HepG2 (cell line): ENCODE data around the gene BACH2. TPM values are rescaled to one million over a fixed set of nuclear protein-coding genes. Genes with fewer than 3 reads are reported as not detected.

Experiments used
- ATAC-seq: fragments of 200-7000 bp; cut with Tn5 transposase; 3 replicates; pipeline ENCODE4 v1.9.1; 2020; ENCODE audit warnings: mild to moderate bottlenecking, moderate library complexity
- BruUV-seq: library from RNA; stranded (reverse); fragments of 400-500 nt; replicated peaks from 2 replicates; lab custom pipeline; 2021; lab: Mats Ljungman, UMichigan
- CTCF ChIA-PET: fragments of 300-600 bp; formaldehyde crosslinking; extraction: SDS; loops from one replicate; lab custom pipeline; 2021; ENCODE audit warnings: low total read pairs, inconsistent platforms, low intra/inter-chr PET ratio; lab: Yijun Ruan, JAX
- POLR2A ChIA-PET: fragments of 350-600 bp; sonication (Branson Sonifier 250); formaldehyde crosslinking; loops from one replicate; lab custom pipeline; 2020; ENCODE audit warnings: antibody characterized with exemption, inconsistent platforms; lab: Yijun Ruan, JAX
- DNase-seq: peaks from one replicate; pipeline ENCODE4 v3.0.0-alpha.2; 2015; ENCODE audit warnings: low spot score
- FAIRE-seq: peaks from 3 replicates; lab custom pipeline; 2011; peaks lifted over from hg19 to GRCh38; lab: Jason Lieb, UNC
- H2AFZ ChIP-seq: one replicate; pipeline ENCODE4 v1.6.1; 2011; ENCODE audit warnings: low read length, inconsistent platforms
- H3K27ac ChIP-seq: fragments of 300-600 bp; 3 replicates; pipeline ENCODE4 v1.8.0; 2011; ENCODE audit warnings: mixed run types, mild to moderate bottlenecking, mixed read lengths, low read length, inconsistent platforms; ENCODE audit not compliant: insufficient read depth; ENCODE audit errors: extremely low read length
- H3K27me3 ChIP-seq, 2 experiments: fragments of 200-600 bp in 1 of 2; 2 replicates in 1 of 2; 3 replicates in 1 of 2; pipeline versions ENCODE4 v1.6.0 to v1.8.0; 2011; ENCODE audit warnings: low read length in 2 of 2, mild to moderate bottlenecking in 2 of 2, moderate library complexity in 2 of 2, inconsistent platforms in 1 of 2; ENCODE audit not compliant: insufficient read depth in 2 of 2, control insufficient read depth in 1 of 2
- H3K36me3 ChIP-seq, 2 experiments: fragments of 200-600 bp in 1 of 2; replicated peaks in 1 of 2; 2 replicates in 1 of 2; 3 replicates in 1 of 2; pipeline versions ENCODE4 v1.5.1 to v1.8.0; 2011; ENCODE audit warnings: low read length in 2 of 2, inconsistent platforms in 1 of 2; ENCODE audit not compliant: insufficient read depth in 2 of 2, control insufficient read depth in 1 of 2
- H3K4me1 ChIP-seq: 2 replicates; pipeline ENCODE4 v1.5.1; 2012; ENCODE audit warnings: low read length, inconsistent platforms; ENCODE audit not compliant: insufficient read depth
- H3K4me2 ChIP-seq: 2 replicates; pipeline ENCODE4 v1.6.0; 2011; ENCODE audit warnings: low read depth, low read length, inconsistent platforms
- H3K4me3 ChIP-seq, 3 experiments: fragments of 200-600 bp in 1 of 3; sonication (generic), shearing (Covaris generic) in 1 of 3; replicated peaks in 1 of 3; 2 replicates each; pipeline ENCODE4 v1.5.1; 2011 to 2016; ENCODE audit warnings: low read length in 3 of 3, inconsistent platforms in 2 of 3, low read depth in 2 of 3, mild to moderate bottlenecking in 2 of 3, control low read depth in 1 of 3, mixed read lengths in 1 of 3; ENCODE audit not compliant: insufficient read depth in 1 of 3
- H3K79me2 ChIP-seq: one replicate; pipeline ENCODE4 v1.6.1; 2011; ENCODE audit warnings: low read length, inconsistent platforms; ENCODE audit not compliant: insufficient read depth
- H3K9ac ChIP-seq: 2 replicates; pipeline ENCODE4 v1.6.0; 2011; ENCODE audit warnings: mild to moderate bottlenecking, low read depth, low read length, inconsistent platforms; ENCODE audit not compliant: insufficient read depth
- H3K9me3 ChIP-seq: 2 replicates; pipeline ENCODE4 v1.5.1; 2012; ENCODE audit warnings: mild to moderate bottlenecking, low read length
- H4K20me1 ChIP-seq: 2 replicates; pipeline ENCODE4 v1.6.0; 2011; ENCODE audit warnings: inconsistent platforms, mild to moderate bottlenecking, low read length, moderate library complexity; ENCODE audit not compliant: insufficient read depth
- ATM ChIP-seq: fragments of 450-650 bp; IDR thresholded peaks from 2 replicates; pipeline ENCODE4 v1.7.1; 2017; ENCODE audit warnings: mild to moderate bottlenecking, borderline replicate concordance
- FOXK2 ChIP-seq: fragments of 450-650 bp; IDR thresholded peaks from 2 replicates; pipeline ENCODE4 v1.6.1; 2016
- HHEX ChIP-seq: IDR thresholded peaks from 2 replicates; pipeline ENCODE4 v1.6.1; 2016; ENCODE audit warnings: control low read depth
- KDM5A ChIP-seq: fragments of 200-600 bp; sonication (generic); IDR thresholded peaks from 2 replicates; pipeline ENCODE4 v1.7.0; 2018; ENCODE audit warnings: antibody characterized with exemption, mild to moderate bottlenecking, low read length, borderline replicate concordance
- MED8 ChIP-seq: sonication (generic); formaldehyde crosslinking; IDR thresholded peaks from 2 replicates; pipeline ENCODE4 v1.8.1; 2023; ENCODE audit warnings: mild to moderate bottlenecking, missing genetic modification reagents; ENCODE audit not compliant: insufficient replicate concordance
- SOX6 ChIP-seq, 2 experiments: fragments of 450-650 bp in 1 of 2; sonication (generic) in 1 of 2; formaldehyde crosslinking in 1 of 2; IDR thresholded peaks; 2 replicates each; pipeline versions ENCODE4 v1.4.0 to v1.6.1; 2017 to 2020; ENCODE audit warnings: antibody characterized with exemption in 1 of 2, mild to moderate bottlenecking in 1 of 2, missing genetic modification reagents in 1 of 2
- TOE1 ChIP-seq: sonication (generic); formaldehyde crosslinking; IDR thresholded peaks from 2 replicates; pipeline ENCODE4 v1.4.0; 2020; ENCODE audit warnings: mild to moderate bottlenecking, missing genetic modification reagents
- ZNF577 ChIP-seq: sonication (generic); formaldehyde crosslinking; IDR thresholded peaks from 2 replicates; pipeline ENCODE4 v1.4.0; 2020; ENCODE audit warnings: mild to moderate bottlenecking, low read depth, missing genetic modification reagents, borderline replicate concordance
- ZNF652 ChIP-seq: IDR thresholded peaks from 2 replicates; pipeline ENCODE4 v1.6.1; 2016; ENCODE audit warnings: low read depth, borderline replicate concordance
- WGBS: methylation state at CpG from one replicate; pipeline ENCODE4 v1.1.6; 2017; ENCODE audit warnings: low lambda C conversion rate; 5-methylcytosine and 5-hydroxymethylcytosine counted together
- in situ Hi-C: cut with HindIII; loops from 2 replicates; pipeline ENCODE4 v1.10.0; 2017; ENCODE audit warnings: low pct_unique_long_range_greater_than_20kb; ENCODE audit not compliant: extremely low pct_ligation_motif_present
- intact Hi-C: fragments of 100-400 bp; cut with micrococcal nuclease; formaldehyde crosslinking; loops from one replicate; pipeline ENCODE4 v1.10.0; 2022; ENCODE audit not compliant: unreplicated experiment
- polyA plus RNA-seq, 8 experiments: library from polyadenylated mRNA; depleted of rRNA in 3 of 8; stranded (reverse) in 7 of 8; unstranded in 1 of 8; fragments of >200 nt; fragmentation: Illumina TruSeq in 4 of 8; extraction: Trizol in 4 of 8; gene quantifications; 2 replicates each; pipeline versions ENCODE4 v1.2.1 to v1.2.3, GENCODE V29; 2011 to 2016; ENCODE audit warnings: low read depth in 4 of 8, missing spikeins in 1 of 8, mixed read lengths in 1 of 8; ENCODE audit not compliant: insufficient read depth in 1 of 8
- total RNA-seq, 5 experiments: library from RNA; depleted of rRNA; stranded (reverse); fragments of >200 nt; fragmentation: Illumina TruSeq; extraction: Trizol; gene quantifications; 2 replicates each; pipeline ENCODE4 v1.2.3, GENCODE V29; 2016; ENCODE audit warnings: low read depth in 1 of 5
- TF ChIP-seq, protein P1 (sequence below): sonication (generic); formaldehyde crosslinking; IDR thresholded peaks from 2 replicates; pipeline ENCODE4 v1.5.1; 2020; ENCODE audit warnings: mild to moderate bottlenecking, missing genetic modification reagents, borderline replicate concordance
- TF ChIP-seq, protein P2 (sequence below): sonication (generic); formaldehyde crosslinking; IDR thresholded peaks from 2 replicates; pipeline ENCODE4 v1.4.0; 2020; ENCODE audit warnings: missing genetic modification reagents, borderline replicate concordance
- TF ChIP-seq, protein P3 (sequence below): sonication (generic); formaldehyde crosslinking; IDR thresholded peaks from 2 replicates; pipeline ENCODE4; 2020; ENCODE audit warnings: missing genetic modification reagents, mild to moderate bottlenecking, borderline replicate concordance

Gene BACH2
- total and polyA plus RNA-seq, 2 of the 13 experiments (the other 11 are each of a cell fraction or from before 2014, with no cell fraction given) = 0.01 TPM; not detected in 1

DNA sequence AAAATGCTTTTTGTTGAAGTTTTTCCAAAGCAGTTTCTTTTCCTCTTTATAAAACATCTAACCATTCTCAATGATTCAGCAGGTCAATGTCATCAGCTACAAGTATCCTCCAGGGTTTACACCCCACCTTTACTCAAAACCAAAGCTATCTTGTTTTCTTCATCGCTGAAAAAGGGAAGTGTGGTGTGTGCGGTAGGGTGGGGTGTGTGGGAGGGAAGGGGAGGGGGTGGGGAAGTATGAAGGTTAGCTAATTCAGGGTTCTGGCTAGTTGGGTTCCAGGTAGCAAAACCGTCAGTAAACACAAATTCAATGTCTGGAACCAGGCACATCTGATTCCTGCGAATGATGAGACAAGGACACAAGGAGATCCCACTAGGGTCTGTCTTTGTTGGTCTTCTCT is 212.8 kb downstream of the BACH2 start:
- ChIA-PET CTCF (no interaction called here), POLR2A (no interaction called here)
- Histone ChIP-seq H3K9ac (no peak overlapping the region), H3K36me3 (no peaks in the 10 kb centered on the region), H4K20me1 (no peaks in the 10 kb centered on the region), H3K4me3 (no peak overlapping the region), H3K9me3 (no peaks in the 10 kb centered on the region), H3K27me3 (0 out of 5 replicates have a peak, but pooled peaks cover 0 to 8% of the 10 kb centered on the region in 2 experiments), H3K4me2 (no peak overlapping the region), H3K79me2 (no peaks in the 10 kb centered on the region), H3K27ac (no peak overlapping the region), H3K4me1 (no peaks in the 10 kb centered on the region), H2AFZ (no peak overlapping the region)
- 50% methylated on average over 4 of the region's 4 CpGs for WGBS
- FAIRE-seq (no peak), DNase-seq (no peak), ATAC-seq (no peak)
- no TSS peak for BruUV-seq
- in situ Hi-C loops (no loop called here), intact Hi-C loops (no loop called here)
- TF ChIP-seq, protein P1, sequence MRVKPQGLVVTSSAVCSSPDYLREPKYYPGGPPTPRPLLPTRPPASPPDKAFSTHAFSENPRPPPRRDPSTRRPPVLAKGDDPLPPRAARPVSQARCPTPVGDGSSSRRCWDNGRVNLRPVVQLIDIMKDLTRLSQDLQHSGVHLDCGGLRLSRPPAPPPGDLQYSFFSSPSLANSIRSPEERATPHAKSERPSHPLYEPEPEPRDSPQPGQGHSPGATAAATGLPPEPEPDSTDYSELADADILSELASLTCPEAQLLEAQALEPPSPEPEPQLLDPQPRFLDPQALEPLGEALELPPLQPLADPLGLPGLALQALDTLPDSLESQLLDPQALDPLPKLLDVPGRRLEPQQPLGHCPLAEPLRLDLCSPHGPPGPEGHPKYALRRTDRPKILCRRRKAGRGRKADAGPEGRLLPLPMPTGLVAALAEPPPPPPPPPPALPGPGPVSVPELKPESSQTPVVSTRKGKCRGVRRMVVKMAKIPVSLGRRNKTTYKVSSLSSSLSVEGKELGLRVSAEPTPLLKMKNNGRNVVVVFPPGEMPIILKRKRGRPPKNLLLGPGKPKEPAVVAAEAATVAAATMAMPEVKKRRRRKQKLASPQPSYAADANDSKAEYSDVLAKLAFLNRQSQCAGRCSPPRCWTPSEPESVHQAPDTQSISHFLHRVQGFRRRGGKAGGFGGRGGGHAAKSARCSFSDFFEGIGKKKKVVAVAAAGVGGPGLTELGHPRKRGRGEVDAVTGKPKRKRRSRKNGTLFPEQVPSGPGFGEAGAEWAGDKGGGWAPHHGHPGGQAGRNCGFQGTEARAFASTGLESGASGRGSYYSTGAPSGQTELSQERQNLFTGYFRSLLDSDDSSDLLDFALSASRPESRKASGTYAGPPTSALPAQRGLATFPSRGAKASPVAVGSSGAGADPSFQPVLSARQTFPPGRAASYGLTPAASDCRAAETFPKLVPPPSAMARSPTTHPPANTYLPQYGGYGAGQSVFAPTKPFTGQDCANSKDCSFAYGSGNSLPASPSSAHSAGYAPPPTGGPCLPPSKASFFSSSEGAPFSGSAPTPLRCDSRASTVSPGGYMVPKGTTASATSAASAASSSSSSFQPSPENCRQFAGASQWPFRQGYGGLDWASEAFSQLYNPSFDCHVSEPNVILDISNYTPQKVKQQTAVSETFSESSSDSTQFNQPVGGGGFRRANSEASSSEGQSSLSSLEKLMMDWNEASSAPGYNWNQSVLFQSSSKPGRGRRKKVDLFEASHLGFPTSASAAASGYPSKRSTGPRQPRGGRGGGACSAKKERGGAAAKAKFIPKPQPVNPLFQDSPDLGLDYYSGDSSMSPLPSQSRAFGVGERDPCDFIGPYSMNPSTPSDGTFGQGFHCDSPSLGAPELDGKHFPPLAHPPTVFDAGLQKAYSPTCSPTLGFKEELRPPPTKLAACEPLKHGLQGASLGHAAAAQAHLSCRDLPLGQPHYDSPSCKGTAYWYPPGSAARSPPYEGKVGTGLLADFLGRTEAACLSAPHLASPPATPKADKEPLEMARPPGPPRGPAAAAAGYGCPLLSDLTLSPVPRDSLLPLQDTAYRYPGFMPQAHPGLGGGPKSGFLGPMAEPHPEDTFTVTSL (CRISPR knock-in tag) = no peak
- TF ChIP-seq HHEX (CRISPR knock-in tag) (no peak), ATM (no peak), FOXK2 (no peak), ZNF577 (CRISPR knock-in tag) (no peak), ZNF652 (CRISPR knock-in tag) (no peak), MED8 (no peak), TOE1 (CRISPR knock-in tag) (no peak), SOX6 (IDR thresholded peaks at IDR 0.05) (no peak), SOX6 (CRISPR knock-in tag; IDR thresholded peaks at IDR 0.05) (no peak), KDM5A (no peak)
- TF ChIP-seq, protein P2, sequence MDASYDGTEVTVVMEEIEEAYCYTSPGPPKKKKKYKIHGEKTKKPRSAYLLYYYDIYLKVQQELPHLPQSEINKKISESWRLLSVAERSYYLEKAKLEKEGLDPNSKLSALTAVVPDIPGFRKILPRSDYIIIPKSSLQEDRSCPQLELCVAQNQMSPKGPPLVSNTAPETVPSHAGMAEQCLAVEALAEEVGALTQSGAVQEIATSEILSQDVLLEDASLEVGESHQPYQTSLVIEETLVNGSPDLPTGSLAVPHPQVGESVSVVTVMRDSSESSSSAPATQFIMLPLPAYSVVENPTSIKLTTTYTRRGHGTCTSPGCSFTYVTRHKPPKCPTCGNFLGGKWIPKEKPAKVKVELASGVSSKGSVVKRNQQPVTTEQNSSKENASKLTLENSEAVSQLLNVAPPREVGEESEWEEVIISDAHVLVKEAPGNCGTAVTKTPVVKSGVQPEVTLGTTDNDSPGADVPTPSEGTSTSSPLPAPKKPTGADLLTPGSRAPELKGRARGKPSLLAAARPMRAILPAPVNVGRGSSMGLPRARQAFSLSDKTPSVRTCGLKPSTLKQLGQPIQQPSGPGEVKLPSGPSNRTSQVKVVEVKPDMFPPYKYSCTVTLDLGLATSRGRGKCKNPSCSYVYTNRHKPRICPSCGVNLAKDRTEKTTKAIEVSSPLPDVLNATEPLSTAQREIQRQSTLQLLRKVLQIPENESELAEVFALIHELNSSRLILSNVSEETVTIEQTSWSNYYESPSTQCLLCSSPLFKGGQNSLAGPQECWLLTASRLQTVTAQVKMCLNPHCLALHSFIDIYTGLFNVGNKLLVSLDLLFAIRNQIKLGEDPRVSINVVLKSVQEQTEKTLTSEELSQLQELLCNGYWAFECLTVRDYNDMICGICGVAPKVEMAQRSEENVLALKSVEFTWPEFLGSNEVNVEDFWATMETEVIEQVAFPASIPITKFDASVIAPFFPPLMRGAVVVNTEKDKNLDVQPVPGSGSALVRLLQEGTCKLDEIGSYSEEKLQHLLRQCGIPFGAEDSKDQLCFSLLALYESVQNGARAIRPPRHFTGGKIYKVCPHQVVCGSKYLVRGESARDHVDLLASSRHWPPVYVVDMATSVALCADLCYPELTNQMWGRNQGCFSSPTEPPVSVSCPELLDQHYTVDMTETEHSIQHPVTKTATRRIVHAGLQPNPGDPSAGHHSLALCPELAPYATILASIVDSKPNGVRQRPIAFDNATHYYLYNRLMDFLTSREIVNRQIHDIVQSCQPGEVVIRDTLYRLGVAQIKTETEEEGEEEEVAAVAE = no peak
- TF ChIP-seq, protein P3, sequence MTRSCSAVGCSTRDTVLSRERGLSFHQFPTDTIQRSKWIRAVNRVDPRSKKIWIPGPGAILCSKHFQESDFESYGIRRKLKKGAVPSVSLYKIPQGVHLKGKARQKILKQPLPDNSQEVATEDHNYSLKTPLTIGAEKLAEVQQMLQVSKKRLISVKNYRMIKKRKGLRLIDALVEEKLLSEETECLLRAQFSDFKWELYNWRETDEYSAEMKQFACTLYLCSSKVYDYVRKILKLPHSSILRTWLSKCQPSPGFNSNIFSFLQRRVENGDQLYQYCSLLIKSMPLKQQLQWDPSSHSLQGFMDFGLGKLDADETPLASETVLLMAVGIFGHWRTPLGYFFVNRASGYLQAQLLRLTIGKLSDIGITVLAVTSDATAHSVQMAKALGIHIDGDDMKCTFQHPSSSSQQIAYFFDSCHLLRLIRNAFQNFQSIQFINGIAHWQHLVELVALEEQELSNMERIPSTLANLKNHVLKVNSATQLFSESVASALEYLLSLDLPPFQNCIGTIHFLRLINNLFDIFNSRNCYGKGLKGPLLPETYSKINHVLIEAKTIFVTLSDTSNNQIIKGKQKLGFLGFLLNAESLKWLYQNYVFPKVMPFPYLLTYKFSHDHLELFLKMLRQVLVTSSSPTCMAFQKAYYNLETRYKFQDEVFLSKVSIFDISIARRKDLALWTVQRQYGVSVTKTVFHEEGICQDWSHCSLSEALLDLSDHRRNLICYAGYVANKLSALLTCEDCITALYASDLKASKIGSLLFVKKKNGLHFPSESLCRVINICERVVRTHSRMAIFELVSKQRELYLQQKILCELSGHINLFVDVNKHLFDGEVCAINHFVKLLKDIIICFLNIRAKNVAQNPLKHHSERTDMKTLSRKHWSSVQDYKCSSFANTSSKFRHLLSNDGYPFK (CRISPR knock-in tag) = no peak
